B cell (primary cell): ENCODE results near the gene PTPRN2. TPM values are rescaled to one million over a fixed set of nuclear protein-coding genes. Genes with fewer than 3 reads are reported as not detected.

Experiments
- ATAC-seq: fragments of 200-7000 bp; cut with Tn5 transposase; one replicate; pipeline ENCODE4 v1.10.0; 2021; ENCODE audit warnings: low read depth, mild to moderate bottlenecking, moderate number of reproducible peaks, moderate library complexity
- CTCF ChIA-PET: fragments of 350-600 bp; sonication (Branson Sonifier 250); formaldehyde crosslinking; loops from one replicate; lab custom pipeline; 2021; ENCODE audit warnings: antibody characterized with exemption, inconsistent platforms; lab: Charles Lee
- POLR2A ChIA-PET: fragments of 350-600 bp; sonication (Branson Sonifier 250); formaldehyde crosslinking; loops from one replicate; lab custom pipeline; 2021; ENCODE audit warnings: antibody characterized with exemption; lab: Charles Lee
- DNase-seq: peaks from one replicate; pipeline ENCODE4 v3.0.0; 2013
- H2AFZ ChIP-seq: 2 replicates; pipeline ENCODE4 v1.6.1; 2012; ENCODE audit warnings: mild to moderate bottlenecking, low read depth, low read length; ENCODE audit not compliant: insufficient read depth, poor library complexity, severe bottlenecking
- H3K27ac ChIP-seq, 2 donors: 1 replicate in 1 of 2; 2 replicates in 1 of 2; pipeline ENCODE4 v1.5.1; 2012 to 2013; ENCODE audit warnings: low read length in 2 of 2, mild to moderate bottlenecking in 2 of 2, moderate library complexity in 1 of 2
- H3K27me3 ChIP-seq, 4 experiments: fragments of 200-600 bp in 1 of 4; sonication (generic) in 1 of 4; replicated peaks in 1 of 4; 1 replicate in 2 of 4; 2 replicates in 2 of 4; pipeline versions ENCODE4 v1.6.1 to v1.7.0; 2013 to 2016; ENCODE audit warnings: low read length in 3 of 4, mild to moderate bottlenecking in 2 of 4, mixed read lengths in 1 of 4, moderate library complexity in 1 of 4; ENCODE audit not compliant: insufficient read depth in 4 of 4, control insufficient read depth in 3 of 4; ENCODE audit errors: control extremely low read depth in 1 of 4
- H3K36me3 ChIP-seq, 2 experiments: replicated peaks in 1 of 2; 1 replicate in 1 of 2; 2 replicates in 1 of 2; pipeline versions ENCODE4 v1.6.1 to v1.7.1; 2013; ENCODE audit warnings: low read length in 1 of 2; ENCODE audit not compliant: insufficient read depth in 2 of 2, control insufficient read depth in 1 of 2; ENCODE audit errors: control extremely low read depth in 1 of 2, extremely low read depth in 1 of 2
- H3K4me1 ChIP-seq, 2 donors: fragments of 200-600 bp in 1 of 2; sonication (generic) in 1 of 2; 1 replicate in 1 of 2; 2 replicates in 1 of 2; pipeline versions ENCODE4 v1.5.1 to v1.6.1; 2013 to 2017; ENCODE audit warnings: low read length in 2 of 2; ENCODE audit not compliant: control insufficient read depth in 2 of 2, insufficient read depth in 2 of 2
- H3K4me2 ChIP-seq: replicated peaks from 2 replicates; pipeline ENCODE3; 2012; ENCODE audit warnings: mild to moderate bottlenecking, low read depth, low read length; ENCODE audit not compliant: poor library complexity, severe bottlenecking
- H3K4me3 ChIP-seq, 5 experiments: fragments of 200-600 bp in 1 of 5; sonication (generic) in 1 of 5; 1 replicate in 3 of 5; 2 replicates in 2 of 5; pipeline versions ENCODE4 v1.5.1 to v1.7.0; 2011 to 2016; ENCODE audit warnings: low read length in 4 of 5, mild to moderate bottlenecking in 4 of 5, low read depth in 2 of 5, control low read depth in 1 of 5, moderate library complexity in 1 of 5; ENCODE audit not compliant: insufficient read depth in 1 of 5; ENCODE audit errors: control extremely low read depth in 1 of 5, extremely low read depth in 1 of 5
- H3K79me2 ChIP-seq: fragments of 200-600 bp; sonication (generic); one replicate; pipeline ENCODE4 v1.6.0; 2016; ENCODE audit warnings: low read length; ENCODE audit not compliant: control insufficient read depth, insufficient read depth
- H3K9ac ChIP-seq: fragments of 200-600 bp; sonication (generic); 2 replicates; pipeline ENCODE4 v1.6.1; 2017; ENCODE audit warnings: mild to moderate bottlenecking, low read length, moderate library complexity
- H3K9me3 ChIP-seq, 3 donors: one replicate each; pipeline versions ENCODE4 v1.6.1 to v1.7.1; 2013; ENCODE audit warnings: low read length in 2 of 3; ENCODE audit not compliant: control insufficient read depth in 2 of 3, insufficient read depth in 1 of 3; ENCODE audit errors: control extremely low read depth in 1 of 3
- H4K20me1 ChIP-seq: 2 replicates; pipeline ENCODE4 v1.6.0; 2012; ENCODE audit warnings: mild to moderate bottlenecking, low read length; ENCODE audit not compliant: insufficient read depth, control insufficient read depth, poor library complexity, severe bottlenecking
- H3K27ac Mint-ChIP-seq: one replicate; pipeline ENCODE4 v1.8.0; 2021; ENCODE audit warnings: mixed read lengths
- H3K27me3 Mint-ChIP-seq: one replicate; pipeline ENCODE4 v1.8.0; 2021; ENCODE audit warnings: mixed read lengths
- H3K4me1 Mint-ChIP-seq: one replicate; pipeline ENCODE4 v1.8.0; 2021; ENCODE audit warnings: mixed read lengths
- H3K4me3 Mint-ChIP-seq: one replicate; pipeline ENCODE4 v1.8.0; 2021; ENCODE audit warnings: mixed read lengths
- H3K9me3 Mint-ChIP-seq: one replicate; pipeline ENCODE4 v1.8.0; 2022; ENCODE audit warnings: mixed read lengths; ENCODE audit not compliant: insufficient read depth
- EZH2 ChIP-seq: IDR thresholded peaks from 2 replicates; pipeline ENCODE4 v1.6.1; 2012; ENCODE audit warnings: borderline replicate concordance, low read depth, mild to moderate bottlenecking, moderate library complexity, low read length; ENCODE audit not compliant: insufficient read depth, poor library complexity, severe bottlenecking
- WGBS: methylation state at CpG from one replicate; pipeline ENCODE4 v1.1.5; 2013; ENCODE audit warnings: missing lambda C conversion rate; ENCODE audit not compliant: insufficient coverage; 5-methylcytosine and 5-hydroxymethylcytosine counted together
- intact Hi-C: fragments of 100-400 bp; cut with micrococcal nuclease; formaldehyde crosslinking; loops from one replicate; pipeline ENCODE4 v1.10.0; 2022
- polyA plus RNA-seq: library from polyadenylated mRNA; depleted of rRNA; stranded (reverse); fragments of >200 nt; gene quantifications from 2 replicates; pipeline ENCODE4 v1.2.3, GENCODE V29; 2012
- total RNA-seq, 2 donors: library from RNA; stranded (reverse); fragments of 120-200 nt in 1 of 2; gene quantifications; 1 replicate in 1 of 2; 2 replicates in 1 of 2; pipeline versions ENCODE4 v1.2.3 to v1.2.4, GENCODE V29; 2013 to 2022
- TF ChIP-seq, protein P1 (sequence below): fragments of 200-600 bp; IDR thresholded peaks from one replicate; pipeline ENCODE4 v1.8.0; 2022; ENCODE audit warnings: antibody characterized with exemption, mild to moderate bottlenecking

Gene PTPRN2
- total and polyA plus RNA-seq, 2 donors (not counting 1 experiment from before 2014, with no cell fraction given) = 2.0 to 5.0 TPM

DNA sequence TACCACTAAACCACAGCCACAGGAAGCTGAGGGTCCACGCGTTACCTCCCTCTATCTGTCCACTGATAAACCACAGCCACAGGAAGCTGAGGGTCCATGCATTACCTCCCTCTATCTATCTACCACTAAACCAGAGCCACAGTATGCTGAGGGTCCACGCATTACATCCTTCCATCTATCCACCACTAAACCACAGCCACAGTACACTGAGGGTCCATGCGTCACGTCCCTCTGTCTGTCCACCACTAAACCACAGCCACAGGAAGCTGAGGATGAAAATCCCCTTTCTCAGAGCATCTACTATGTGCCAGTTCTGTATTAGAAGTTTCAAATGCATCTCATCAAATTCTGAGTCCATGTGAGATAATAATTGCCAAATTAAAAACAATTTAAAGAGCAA is 661.5 kb downstream of the PTPRN2 start:
- no peak overlapping the region for H3K4me3 ChIP-seq
- POLR2A ChIA-PET = no interaction called here
- Mint-ChIP-seq H3K4me1 (peaks cover 10% of the 10 kb centered on the region), H3K27ac (no peak overlapping the region), H3K9me3 (peaks cover 1% of the 10 kb centered on the region), H3K4me3 (no peak overlapping the region), H3K27me3 (no peaks in the 10 kb centered on the region)
- intact Hi-C loops = no loop called here
- peaks cover 0 to 18% of the 10 kb centered on the region in 2 donors for H3K4me1 ChIP-seq
- peaks cover 0 to 30% (median 0%) of the 10 kb centered on the region in 3 donors for H3K9me3 ChIP-seq
- no peak overlapping the region for H3K9ac ChIP-seq
- H4K20me1 ChIP-seq = no peaks in the 10 kb centered on the region
- 22% methylated on average over 3 of the region's 5 CpGs for WGBS
- H3K4me2 ChIP-seq = no peak overlapping the region
- peaks cover 0 to 4% (median 0%) of the 10 kb centered on the region in 4 experiments for H3K27me3 ChIP-seq
- DNase-seq (no peak), ATAC-seq (no peak)
- TF ChIP-seq, protein P1, sequence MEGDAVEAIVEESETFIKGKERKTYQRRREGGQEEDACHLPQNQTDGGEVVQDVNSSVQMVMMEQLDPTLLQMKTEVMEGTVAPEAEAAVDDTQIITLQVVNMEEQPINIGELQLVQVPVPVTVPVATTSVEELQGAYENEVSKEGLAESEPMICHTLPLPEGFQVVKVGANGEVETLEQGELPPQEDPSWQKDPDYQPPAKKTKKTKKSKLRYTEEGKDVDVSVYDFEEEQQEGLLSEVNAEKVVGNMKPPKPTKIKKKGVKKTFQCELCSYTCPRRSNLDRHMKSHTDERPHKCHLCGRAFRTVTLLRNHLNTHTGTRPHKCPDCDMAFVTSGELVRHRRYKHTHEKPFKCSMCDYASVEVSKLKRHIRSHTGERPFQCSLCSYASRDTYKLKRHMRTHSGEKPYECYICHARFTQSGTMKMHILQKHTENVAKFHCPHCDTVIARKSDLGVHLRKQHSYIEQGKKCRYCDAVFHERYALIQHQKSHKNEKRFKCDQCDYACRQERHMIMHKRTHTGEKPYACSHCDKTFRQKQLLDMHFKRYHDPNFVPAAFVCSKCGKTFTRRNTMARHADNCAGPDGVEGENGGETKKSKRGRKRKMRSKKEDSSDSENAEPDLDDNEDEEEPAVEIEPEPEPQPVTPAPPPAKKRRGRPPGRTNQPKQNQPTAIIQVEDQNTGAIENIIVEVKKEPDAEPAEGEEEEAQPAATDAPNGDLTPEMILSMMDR = no peak
- no peak for TF ChIP-seq EZH2
- CTCF ChIA-PET = no interaction called here
- no peak overlapping the region for H3K27ac ChIP-seq
- H3K79me2 ChIP-seq = no peaks in the 10 kb centered on the region
- H3K36me3 ChIP-seq = no peaks in the 10 kb centered on the region
- H2AFZ ChIP-seq = no peak overlapping the region

DNA sequence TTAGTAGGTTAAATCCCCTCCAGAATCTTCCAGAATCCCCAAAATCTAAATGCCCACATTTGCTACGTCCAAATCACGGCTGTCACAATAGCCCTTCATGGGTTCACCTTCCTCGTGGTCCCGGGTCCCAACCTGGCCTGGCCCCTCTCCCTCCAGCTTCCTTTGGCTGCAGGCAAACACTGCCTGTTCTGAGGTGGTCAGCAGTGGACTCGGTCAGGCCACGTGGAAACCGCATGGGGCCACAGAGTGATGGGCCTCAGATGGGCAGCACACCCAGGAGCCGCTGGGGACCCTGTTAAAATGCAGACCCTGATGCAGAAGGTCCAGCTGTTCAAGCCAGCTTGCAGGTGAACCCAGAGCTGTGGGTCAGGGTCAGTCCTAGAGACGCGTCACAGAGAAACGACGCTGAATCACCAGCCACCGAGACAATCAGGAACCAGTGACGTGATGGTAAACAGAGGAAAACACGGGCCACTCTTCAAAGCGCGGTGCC is 662.2 kb downstream of the PTPRN2 start:
- TF ChIP-seq, protein P1 = no peak
- no peak for TF ChIP-seq EZH2
- Histone ChIP-seq H3K9ac (no peak overlapping the region), H3K27me3 (peaks cover 0 to 4% (median 0%) of the 10 kb centered on the region in 4 experiments), H3K27ac (no peak overlapping the region), H3K4me1 (peaks cover 0 to 18% of the 10 kb centered on the region in 2 donors), H3K79me2 (no peaks in the 10 kb centered on the region), H3K4me2 (no peak overlapping the region), H4K20me1 (no peaks in the 10 kb centered on the region), H3K36me3 (no peaks in the 10 kb centered on the region), H3K9me3 (peaks cover 0 to 24% (median 0%) of the 10 kb centered on the region in 3 donors), H3K4me3 (no peak overlapping the region), H2AFZ (no peak overlapping the region)
- no peak overlapping the region for H3K27ac Mint-ChIP-seq
- no peak for ATAC-seq
- 84% methylated on average over 13 of the region's 17 CpGs for WGBS
- peaks cover 10% of the 10 kb centered on the region for H3K4me1 Mint-ChIP-seq
- peaks cover 2% of the 10 kb centered on the region for H3K9me3 Mint-ChIP-seq
- no peak overlapping the region for H3K4me3 Mint-ChIP-seq
- intact Hi-C loops = no loop called here
- DNase-seq = no peak
- POLR2A ChIA-PET = no interaction called here
- CTCF ChIA-PET = no interaction called here
- no peaks in the 10 kb centered on the region for H3K27me3 Mint-ChIP-seq
